Measurements from ENCODE around the gene MBD3L2B.
"Not testable (repeated sequence)": the region's sequence is repeated elsewhere in the genome, so short reads cannot be mapped to it uniquely, and the experiment has no call there.

Gene MBD3L2B

DNA sequence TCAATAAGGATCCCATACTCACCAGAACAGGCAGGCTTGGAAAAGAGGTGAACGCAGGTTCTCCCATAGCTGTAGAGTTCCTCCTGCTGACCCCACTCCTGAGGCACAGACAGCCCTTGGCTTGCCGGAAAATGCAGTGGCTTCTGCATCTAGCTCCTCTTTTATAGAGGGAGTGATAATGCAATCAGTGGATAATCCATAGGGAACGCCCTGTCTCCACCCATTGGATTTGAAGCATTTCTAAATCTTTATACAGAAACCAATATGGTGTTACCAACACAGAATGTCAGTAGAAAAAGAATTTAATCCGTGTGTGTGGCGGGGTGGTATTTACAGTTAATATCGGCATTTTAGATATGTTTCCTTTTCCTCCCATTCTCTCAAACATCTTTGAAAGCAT, at the start of gene MBD3L2B:
Gene MBD3L2B, minus strand, starts transcription at position 101 of the 400 bp plus-strand sequence. Its CDS starts 34 bp downstream, at position 67.
- DNase-seq: not testable (repeated sequence)

DNA sequence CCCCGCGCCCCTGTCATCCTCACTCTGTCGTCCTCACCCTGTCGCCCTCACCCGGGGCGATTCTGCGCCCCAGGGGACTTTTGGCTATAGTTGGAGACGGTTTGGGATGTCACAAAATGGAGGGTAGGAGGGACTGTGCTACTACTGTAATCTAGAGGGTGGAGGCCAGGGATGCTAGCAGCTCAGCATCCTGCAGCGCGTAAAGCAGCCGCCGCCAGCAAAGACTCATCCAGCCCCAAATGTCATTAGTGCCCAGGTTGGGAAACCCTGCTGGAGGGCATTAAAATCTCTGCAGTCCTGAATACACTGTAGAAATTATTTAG, 48.6 kb upstream of the MBD3L2B start:
- DNase-seq: no peak

DNA sequence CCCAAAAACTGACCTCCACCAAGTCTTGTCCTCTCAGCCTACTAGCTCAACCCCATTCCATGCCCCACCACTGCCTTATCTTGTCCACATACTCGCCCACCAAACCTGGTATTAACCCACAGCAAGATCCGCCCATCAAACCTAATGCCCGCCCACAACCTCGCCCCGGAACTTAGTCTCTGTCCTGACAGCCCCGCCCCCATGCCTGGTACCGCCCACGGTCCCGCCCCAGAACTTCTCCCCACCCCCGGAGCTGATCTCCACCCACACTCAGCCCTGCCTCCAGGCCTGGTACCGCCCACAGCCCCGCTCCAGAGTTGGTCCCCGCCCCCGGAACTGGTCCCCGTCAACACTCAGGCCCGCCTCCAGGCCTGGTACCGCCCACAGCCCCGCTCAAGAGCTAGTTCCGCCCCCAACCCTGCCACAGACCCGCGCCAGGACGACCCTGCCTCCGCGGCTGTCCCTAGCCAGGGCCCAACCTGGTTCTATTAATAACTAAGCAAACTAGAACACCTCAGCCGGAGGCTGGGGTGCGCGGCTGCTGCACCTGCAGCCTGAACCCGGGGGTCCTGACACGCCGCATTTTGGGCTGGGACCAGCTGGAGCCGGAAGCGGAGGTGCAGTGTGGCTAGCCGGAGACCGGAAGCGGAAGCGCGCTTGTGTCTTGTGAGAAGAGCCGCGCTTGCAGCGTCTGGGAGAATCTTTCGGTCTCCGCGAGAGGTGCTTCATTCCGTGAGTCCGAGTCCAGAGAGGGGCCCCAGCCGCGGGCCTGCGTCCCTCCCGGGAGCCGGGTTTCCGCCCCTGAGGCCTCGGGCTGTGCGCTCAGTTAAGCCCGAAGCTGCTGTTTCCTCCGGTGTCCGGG, 48.0 kb upstream of the MBD3L2B start, which contains the start of gene ZNF557:
Gene ZNF557, plus strand, starts transcription at position 662 of the 862 bp plus-strand sequence. CDS start 5,372 bp downstream, outside the sequence.
- peak; percentile 46 for DNase-seq

DNA sequence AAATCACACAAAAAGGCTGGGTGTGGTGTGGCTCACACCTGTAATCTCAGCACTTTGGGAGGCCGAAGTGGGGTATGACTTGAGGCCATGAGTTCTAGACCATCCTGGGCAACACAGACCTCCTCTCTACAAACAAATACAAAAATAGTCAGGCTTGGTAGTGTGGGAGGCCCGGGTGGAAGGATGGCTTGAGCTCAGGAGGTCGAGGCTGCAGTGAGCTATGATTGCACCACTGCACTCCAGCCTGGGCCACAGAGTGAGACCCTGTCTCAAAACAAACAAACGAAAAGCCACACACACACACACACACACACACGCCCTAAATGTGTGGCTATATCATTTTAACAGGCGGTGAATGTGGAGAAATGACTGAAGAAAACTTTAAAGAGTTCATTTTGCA, 47.4 kb upstream of the MBD3L2B start:
- DNase-seq: no peak

DNA sequence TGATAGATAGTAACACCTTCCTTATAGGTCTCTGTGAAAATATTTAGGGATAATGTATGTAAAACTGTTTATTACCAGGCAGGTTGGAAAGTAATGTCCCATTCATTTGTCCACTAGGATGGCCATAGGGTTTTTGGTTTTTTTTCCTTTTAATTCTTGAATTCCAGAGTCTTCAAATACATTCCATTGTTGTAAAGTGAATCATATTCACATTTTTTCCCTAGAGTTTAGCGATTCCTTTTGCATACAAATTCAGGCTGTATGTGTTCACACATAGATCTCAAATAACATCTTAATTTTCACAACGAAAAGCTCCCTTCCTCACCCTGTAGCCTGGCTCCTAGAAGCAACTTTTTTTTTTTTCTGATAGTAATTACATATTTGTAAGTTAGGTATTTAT, 46.5 kb upstream of the MBD3L2B start:
- DNase-seq: no peak

DNA sequence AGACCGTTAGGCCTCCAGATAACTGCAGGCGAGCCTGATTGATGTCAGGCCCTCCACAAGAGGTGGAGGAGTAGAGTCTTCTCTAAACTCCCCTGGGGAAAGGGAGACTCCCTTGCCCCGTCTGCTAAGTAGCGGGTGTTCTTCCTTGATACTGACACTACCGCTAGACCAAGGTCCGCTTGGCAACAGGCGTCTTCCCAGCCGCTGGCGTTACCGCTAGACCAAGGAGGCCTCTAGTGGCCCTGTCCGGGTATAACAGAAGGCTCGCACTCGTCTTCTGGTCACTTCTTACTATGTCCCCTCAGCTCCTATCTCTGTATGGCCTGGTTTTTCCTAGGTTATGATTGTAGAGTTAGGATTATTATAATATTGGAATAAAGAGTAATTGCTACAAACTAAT, 45.9 kb upstream of the MBD3L2B start:
- not testable (repeated sequence) for DNase-seq

DNA sequence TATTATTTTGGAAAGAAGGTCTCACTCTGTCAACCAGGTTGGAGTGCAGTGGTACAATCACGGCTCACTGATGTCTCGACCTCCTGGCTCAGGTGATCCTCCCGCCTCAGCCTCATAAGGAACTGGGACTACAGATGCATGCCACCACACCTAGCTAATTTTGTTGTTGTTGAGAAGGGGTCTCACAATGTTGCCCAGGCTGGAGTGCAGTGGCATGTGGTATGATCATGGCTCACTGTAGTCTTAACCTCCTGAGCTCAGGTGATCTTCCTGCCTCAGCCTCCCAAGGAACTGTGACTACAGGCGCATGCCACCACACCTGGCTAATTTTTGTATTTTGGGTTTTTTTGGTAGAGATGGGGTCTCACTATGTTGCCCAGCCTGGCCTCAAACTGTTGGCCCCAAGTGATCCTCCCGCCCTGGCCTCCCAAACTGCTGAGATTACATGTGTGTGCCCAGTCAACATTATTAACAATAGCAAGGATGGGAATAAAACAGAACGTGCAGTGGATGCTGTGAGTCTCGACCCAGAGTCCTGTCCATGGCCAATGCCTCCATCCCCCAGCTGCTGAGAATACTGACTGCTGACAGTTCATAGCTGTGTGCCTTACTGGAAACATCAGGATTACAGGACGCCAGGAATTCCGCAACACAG, 42.7 kb upstream of the MBD3L2B start:
- DNase-seq: no peak

DNA sequence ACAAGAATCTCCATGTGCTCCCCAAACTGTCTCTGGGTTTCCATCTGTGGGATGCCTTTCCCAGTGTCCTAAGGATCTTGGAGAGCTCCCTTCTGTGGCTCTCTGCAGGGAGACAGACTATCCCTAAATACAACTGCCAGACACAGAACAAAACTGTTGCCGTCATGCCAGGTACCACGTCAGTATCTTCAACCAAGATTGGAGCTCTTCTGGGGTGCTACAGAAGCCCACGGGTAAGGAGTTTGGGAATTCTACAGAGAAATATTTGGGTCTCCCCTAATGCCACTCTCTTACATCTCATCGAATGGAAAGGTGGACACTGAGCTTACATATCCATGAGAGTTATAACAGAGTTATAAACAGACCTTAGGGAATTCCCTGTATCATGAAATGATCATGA, 42.1 kb upstream of the MBD3L2B start:
- DNase-seq: no peak

DNA sequence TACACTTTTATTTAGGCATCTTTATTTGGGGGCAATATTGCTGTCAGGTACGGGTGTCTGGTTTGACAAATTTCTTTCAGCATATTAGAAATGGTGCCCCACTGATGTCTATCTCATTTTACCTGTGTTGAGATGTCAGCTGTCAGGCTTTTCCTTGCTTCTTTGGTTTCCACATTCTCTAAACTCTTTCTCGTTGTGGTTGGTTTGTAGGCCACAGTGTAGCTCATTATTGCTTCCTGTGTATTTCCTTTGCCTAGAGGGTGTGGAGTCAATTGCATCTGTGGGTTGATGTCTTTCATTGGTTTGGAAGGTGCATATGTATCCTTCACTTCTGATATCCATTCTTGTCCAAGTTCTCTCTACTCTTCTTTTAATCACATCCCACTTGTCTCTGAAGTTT, 38.7 kb upstream of the MBD3L2B start:
- not testable (repeated sequence) for DNase-seq

DNA sequence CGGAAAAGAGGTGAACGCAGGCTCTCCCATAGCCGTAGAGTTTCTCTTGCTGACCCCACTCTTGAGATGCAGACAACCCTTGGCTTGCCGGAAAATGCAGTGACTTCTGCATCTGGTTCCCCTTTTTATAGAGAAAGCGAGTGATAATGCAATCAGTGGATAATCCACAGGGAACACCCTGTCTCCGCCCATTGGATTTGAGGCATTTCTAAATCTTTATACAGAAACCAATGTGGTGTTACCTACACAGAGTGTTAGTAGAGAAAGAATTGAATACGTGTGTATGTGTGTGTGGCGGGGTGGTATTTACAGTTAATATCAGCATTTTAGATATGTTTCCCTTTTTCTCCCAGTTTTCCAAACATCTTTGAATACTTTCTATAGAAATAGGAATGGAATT, 37.3 kb upstream of the MBD3L2B start, which contains the start of gene MBD3L3:
Gene MBD3L3, minus strand, starts transcription at position 101 of the 400 bp plus-strand sequence. Its CDS starts 71 bp downstream, at position 30.
- DNase-seq: not testable (repeated sequence)

DNA sequence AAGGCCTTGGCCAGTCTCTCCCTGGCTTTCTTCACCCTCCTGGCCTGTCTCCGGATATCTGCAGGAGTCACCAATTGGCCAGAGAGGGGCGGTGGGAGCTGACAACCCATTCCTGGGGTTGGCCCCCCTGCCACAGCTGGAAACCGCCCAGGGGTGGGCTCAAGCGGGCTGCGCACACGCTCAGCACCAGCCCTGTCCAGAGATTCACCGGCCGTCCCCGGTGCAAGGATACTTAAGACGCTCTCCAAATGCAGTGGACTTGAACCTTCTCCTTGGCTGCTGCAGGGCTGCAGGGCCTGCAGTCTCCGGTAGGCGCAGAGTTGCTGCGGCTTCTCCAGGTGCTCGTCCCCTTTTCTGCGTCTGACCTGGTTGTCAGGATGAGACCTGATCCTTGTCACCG, 35.1 kb upstream of the MBD3L2B start:
- DNase-seq: not testable (repeated sequence)

DNA sequence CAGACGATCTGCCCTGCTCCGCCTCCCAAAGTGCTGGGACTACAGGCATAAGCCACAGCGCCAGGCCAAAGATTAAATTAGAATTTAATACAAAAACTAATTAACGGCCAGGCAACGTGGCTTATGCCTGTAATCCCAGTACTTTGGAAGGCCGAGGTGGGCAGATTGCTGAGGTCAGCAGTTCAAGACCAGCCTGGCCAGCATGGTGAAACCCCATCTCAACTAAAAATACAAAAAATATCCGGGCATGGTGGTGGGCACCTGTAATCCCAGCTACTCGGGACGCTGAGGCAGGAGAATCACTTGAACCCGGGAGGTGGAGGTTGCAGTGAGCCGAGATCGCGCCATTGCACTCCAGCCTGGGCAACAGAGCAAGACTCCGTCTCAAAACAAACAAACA, 34.4 kb upstream of the MBD3L2B start:
- not testable (repeated sequence) for DNase-seq

DNA sequence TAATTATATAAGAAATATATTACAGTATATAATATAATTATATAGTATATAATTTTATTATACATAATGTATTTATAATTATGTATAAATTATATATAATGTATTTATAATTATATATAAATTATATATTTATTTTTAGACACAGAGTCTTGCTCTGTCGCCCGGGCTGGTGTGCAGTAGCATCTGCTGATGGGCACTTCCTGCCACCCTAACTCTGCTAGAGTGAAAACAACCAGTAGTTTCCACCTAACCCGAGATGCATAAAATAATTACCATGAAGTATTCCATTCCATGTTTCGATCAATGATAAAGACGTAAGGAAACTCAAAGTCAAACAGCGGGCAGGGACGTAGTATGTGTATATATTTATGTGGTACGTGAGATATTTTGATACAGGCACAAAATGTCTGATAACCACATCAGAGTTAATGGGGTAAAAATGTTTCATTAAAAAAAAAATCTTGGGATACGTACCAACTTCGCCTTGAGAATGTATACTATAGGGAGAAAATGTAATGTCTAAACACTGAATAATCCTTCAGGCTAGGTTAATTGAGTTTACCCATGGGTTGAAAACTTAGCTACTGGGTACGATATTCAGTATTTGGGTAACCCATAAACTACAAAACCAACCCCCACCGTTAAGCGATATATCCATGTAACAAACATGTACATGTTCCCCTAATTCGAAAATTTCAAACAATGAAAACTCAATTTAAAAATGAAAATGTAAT, 33.6 kb upstream of the MBD3L2B start:
- DNase-seq: not testable (repeated sequence)

DNA sequence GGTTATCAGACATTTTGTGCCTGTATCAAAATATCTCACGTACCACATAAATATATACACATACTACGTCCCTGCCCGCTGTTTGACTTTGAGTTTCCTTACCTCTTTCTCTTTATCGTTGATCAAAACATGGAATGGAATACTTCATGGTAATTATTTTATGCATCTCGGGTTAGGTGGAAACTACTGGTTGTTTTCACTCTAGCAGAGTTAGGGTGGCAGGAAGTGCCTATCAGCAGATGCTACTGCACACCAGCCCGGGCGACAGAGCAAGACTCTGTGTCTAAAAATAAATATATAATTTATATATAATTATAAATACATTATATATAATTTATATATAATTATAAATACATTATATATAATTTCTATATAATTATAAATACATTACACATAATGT, 31.7 kb upstream of the MBD3L2B start:
- DNase-seq: not testable (repeated sequence)

DNA sequence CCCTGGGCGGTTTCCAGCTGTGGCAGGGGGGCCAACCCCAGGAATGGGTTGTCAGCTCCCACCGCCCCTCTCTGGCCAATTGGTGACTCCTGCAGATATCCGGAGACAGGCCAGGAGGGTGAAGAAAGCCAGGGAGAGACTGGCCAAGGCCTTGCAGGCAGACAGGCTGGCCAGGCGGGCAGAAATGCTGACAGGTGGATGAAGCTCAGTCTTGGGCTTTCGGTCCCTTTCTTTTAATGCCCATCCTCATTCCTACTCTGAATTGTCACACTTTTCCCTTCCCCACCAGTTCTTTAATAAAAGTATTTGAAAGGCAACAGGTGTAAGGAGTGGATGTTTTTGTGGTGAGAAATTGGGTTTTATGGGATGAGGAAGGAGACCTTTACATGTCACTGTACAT, 30.2 kb upstream of the MBD3L2B start:
- not testable (repeated sequence) for DNase-seq

DNA sequence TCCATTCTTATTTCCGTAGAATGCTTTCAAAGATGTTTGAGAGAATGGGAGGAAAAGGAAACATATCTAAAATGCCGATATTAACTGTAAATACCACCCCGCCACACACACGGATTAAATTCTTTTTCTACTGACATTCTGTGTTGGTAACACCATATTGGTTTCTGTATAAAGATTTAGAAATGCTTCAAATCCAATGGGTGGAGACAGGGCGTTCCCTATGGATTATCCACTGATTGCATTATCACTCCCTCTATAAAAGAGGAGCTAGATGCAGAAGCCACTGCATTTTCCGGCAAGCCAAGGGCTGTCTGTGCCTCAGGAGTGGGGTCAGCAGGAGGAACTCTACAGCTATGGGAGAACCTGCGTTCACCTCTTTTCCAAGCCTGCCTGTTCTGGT, 27.8 kb upstream of the MBD3L2B start, which contains the start of gene MBD3L2:
Gene MBD3L2, plus strand, starts transcription at position 301 of the 400 bp plus-strand sequence. Its CDS starts 53 bp downstream, at position 354.
- DNase-seq: not testable (repeated sequence)

DNA sequence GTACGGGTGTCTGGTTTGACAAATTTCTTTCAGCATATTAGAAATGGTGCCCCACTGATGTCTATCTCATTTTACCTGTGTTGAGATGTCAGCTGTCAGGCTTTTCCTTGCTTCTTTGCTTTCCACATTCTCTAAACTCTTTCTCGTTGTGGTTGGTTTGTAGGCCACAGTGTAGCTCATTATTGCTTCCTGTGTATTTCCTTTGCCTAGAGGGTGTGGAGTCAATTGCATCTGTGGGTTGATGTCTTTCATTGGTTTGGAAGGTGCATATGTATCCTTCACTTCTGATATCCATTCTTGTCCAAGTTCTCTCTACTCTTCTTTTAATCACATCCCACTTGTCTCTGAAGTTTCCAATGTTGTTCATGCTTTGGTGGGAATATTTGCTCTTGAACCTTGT, 20.3 kb upstream of the MBD3L2B start:
- not testable (repeated sequence) for DNase-seq

DNA sequence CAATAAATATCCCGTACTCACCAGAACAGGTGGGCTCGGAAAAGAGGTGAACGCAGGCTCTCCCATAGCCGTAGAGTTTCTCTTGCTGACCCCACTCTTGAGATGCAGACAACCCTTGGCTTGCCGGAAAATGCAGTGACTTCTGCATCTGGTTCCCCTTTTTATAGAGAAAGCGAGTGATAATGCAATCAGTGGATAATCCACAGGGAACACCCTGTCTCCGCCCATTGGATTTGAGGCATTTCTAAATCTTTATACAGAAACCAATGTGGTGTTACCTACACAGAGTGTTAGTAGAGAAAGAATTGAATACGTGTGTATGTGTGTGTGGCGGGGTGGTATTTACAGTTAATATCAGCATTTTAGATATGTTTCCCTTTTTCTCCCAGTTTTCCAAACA, 18.8 kb upstream of the MBD3L2B start, which contains the start of gene MBD3L4:
Gene MBD3L4, minus strand, starts transcription at position 101 of the 400 bp plus-strand sequence. Its CDS starts 35 bp downstream, at position 66.
- DNase-seq: not testable (repeated sequence)

DNA sequence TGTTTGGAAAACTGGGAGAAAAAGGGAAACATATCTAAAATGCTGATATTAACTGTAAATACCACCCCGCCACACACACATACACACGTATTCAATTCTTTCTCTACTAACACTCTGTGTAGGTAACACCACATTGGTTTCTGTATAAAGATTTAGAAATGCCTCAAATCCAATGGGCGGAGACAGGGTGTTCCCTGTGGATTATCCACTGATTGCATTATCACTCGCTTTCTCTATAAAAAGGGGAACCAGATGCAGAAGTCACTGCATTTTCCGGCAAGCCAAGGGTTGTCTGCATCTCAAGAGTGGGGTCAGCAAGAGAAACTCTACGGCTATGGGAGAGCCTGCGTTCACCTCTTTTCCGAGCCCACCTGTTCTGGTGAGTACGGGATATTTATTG, 9.0 kb upstream of the MBD3L2B start, which contains the start of gene MBD3L5:
Gene MBD3L5, plus strand, starts transcription at position 301 of the 400 bp plus-strand sequence. Its CDS starts 34 bp downstream, at position 335.
- DNase-seq: not testable (repeated sequence)

DNA sequence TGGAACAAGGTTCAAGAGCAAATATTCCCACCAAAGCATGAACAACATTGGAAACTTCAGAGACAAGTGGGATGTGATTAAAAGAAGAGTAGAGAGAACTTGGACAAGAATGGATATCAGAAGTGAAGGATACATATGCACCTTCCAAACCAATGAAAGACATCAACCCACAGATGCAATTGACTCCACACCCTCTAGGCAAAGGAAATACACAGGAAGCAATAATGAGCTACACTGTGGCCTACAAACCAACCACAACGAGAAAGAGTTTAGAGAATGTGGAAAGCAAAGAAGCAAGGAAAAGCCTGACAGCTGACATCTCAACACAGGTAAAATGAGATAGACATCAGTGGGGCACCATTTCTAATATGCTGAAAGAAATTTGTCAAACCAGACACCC, 7.6 kb upstream of the MBD3L2B start:
- not testable (repeated sequence) for DNase-seq

DNA sequence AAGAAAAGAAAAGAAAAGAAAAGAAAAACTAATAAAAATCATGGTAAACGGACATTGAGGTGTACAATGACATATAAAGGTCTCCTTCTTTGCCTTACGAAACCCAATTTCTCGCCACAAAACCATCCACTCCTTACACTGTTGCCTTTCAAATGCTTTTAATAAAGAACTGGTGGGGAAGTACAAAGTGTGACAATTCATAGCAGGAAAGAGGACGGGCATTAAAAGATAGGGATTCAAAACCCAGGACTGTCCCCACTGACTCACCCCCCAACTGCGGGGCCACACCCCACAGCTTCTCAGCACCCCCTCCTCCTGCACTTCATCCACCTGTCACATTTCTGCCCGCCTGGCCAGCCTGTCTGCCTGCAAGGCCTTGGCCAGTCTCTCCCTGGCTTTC, 2.4 kb downstream of the MBD3L2B start:
- DNase-seq: no peak

DNA sequence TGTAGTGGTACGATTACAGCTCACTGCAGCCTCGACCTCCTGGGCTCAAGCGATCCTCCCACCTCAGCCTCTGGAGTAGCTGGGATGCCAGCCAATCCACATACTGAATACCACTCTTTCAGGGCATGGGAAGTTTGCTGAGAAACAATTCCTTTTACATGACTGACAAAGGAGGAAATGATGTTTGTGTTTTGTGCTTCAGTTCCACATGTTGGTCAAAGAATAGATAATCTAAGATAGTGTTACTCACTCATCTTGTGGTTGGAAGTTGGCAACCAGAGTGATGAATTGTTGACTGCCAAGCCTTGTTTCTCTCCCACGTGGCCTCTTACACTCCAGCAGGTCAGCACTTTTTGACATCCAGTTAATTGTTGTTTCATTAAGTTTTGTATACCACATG, 7.6 kb downstream of the MBD3L2B start:
- no peak for DNase-seq

Data from NCI-H187 treated with DMSO at 0.1 percent for 48 hours (cell line).